Measurements from ENCODE around the gene RPAIN.
A peak's percentile ranks its signal among the peaks of the same experiment; 100 is the strongest.

Gene RPAIN

GRCh38 chr17:5464717-5465507, 44.9 kb downstream of the RPAIN start:
- no peak overlapping the region for H3K27ac ChIP-seq (ENCODE audit: extremely low read depth, low read depth, low read length)

GRCh38 chr17:5466295-5466694, 46.3 kb downstream of the RPAIN start:
- Histone ChIP-seq H3K4me1 (ENCODE audit: control insufficient read depth, insufficient read depth, low read length) (peaks cover 18% of the 10 kb centered on the region), H3K9me3 (ENCODE audit: control insufficient read depth, insufficient read depth, low read depth, low read length) (no peaks in the 10 kb centered on the region), H3K4me3 (ENCODE audit: low read depth, low read length) (no peak overlapping the region), H3K36me3 (ENCODE audit: control insufficient read depth in 2 of 2, insufficient read depth in 1 of 2, low read length in 2 of 2) (peaks cover 25 to 27% of the 10 kb centered on the region in 2 experiments), H3K27ac (ENCODE audit: extremely low read depth, low read depth, low read length) (no peak overlapping the region)
- no peak for TF ChIP-seq ZNF394 (tag by site-specific recombination; IDR thresholded peaks at IDR 0.05; ENCODE audit: borderline replicate concordance)
- CTCF ChIA-PET = interaction anchor here (1.5 kb wide), 1 partner anchor 27 kb away, joined by 8 read pairs; the partner anchor contains the start of gene C1QBP
- POLR2A ChIA-PET = interaction anchor here (0.9 kb wide), 1 partner anchor 20 kb away, joined by 3 read pairs; the partner anchor contains the start of genes DERL2 and MIS12

More at GRCh38 chr17:5464717-5465507, 44.9 kb downstream of the RPAIN start:
- peaks cover 18% of the 10 kb centered on the region for H3K4me1 ChIP-seq (ENCODE audit: control insufficient read depth, insufficient read depth, low read length)
- ChIA-PET POLR2A (interaction anchor here (1.8 kb wide), 1 partner anchor 21 kb away, joined by 5 read pairs; the partner anchor contains the start of genes DERL2 and MIS12), CTCF (interaction anchor here (0.7 to 1.7 kb wide), 2 partner anchors 9 to 25 kb away, joined by 4 to 11 read pairs; partner anchors contain the start of gene C1QBP)
- peaks cover 37 to 41% of the 10 kb centered on the region in 2 experiments for H3K36me3 ChIP-seq (ENCODE audit: control insufficient read depth in 2 of 2, insufficient read depth in 1 of 2, low read length in 2 of 2)
- H3K4me3 ChIP-seq (ENCODE audit: low read depth, low read length) = no peak overlapping the region
- TF ChIP-seq ZNF768 (tag by site-specific recombination; IDR thresholded peaks at IDR 0.05) = no peak
- TF ChIP-seq ZBTB17 (tag by site-specific recombination; IDR thresholded peaks at IDR 0.05) = peak; percentile 44
- TF ChIP-seq ZNF223 (tag by site-specific recombination; IDR thresholded peaks at IDR 0.05) = no peak
- no peak for TF ChIP-seq HOXC10 (CRISPR knock-in tag; IDR thresholded peaks at IDR 0.05)
- TF ChIP-seq EGR2 (tag by site-specific recombination; IDR thresholded peaks at IDR 0.05; ENCODE audit: low read depth) = 0 out of 2 replicates have a peak, but pooled peaks have one; percentile 28
- peak; percentile 62 for TF ChIP-seq ZNF600 (tag by site-specific recombination; IDR thresholded peaks at IDR 0.05)
- TF ChIP-seq ZNF341 (tag by site-specific recombination; IDR thresholded peaks at IDR 0.05; ENCODE audit: low read depth) = no peak
- TF ChIP-seq ZFHX2 (tag by site-specific recombination; conservative IDR thresholded peaks at IDR 0.05) = 0 out of 2 replicates have a peak, but pooled peaks have one; percentile 17
- no peak for TF ChIP-seq ZNF239 (tag by site-specific recombination; IDR thresholded peaks at IDR 0.05)
- TF ChIP-seq ZNF24 (tag by site-specific recombination; IDR thresholded peaks at IDR 0.05) = no peak
- TF ChIP-seq ZNF585B (tag by site-specific recombination; IDR thresholded peaks at IDR 0.05) = no peak
- TF ChIP-seq ZNF391 (tag by site-specific recombination; IDR thresholded peaks at IDR 0.05; ENCODE audit: borderline replicate concordance, low read depth) = no peak
- TF ChIP-seq ZNF426 (tag by site-specific recombination; IDR thresholded peaks at IDR 0.05) = no peak
- no peaks in the 10 kb centered on the region for H3K9me3 ChIP-seq (ENCODE audit: control insufficient read depth, insufficient read depth, low read depth, low read length)

- no peaks in the 10 kb centered on the region for H3K9me3 ChIP-seq (ENCODE audit: control insufficient read depth, insufficient read depth, low read depth, low read length)
- H3K36me3 ChIP-seq (ENCODE audit: control insufficient read depth in 2 of 2, insufficient read depth in 1 of 2, low read length in 2 of 2) = peaks cover 27 to 28% of the 10 kb centered on the region in 2 experiments
- ChIA-PET POLR2A (interaction anchor here (4.9 kb wide), 1 partner anchor 18 kb away, joined by 111 read pairs; the partner anchor contains the start of genes DERL2 and MIS12), CTCF (interaction anchor here (0.6 to 3.3 kb wide), 3 partner anchors 28 to 50 kb away, joined by 3 to 26 read pairs (median 3); partner anchors contain the start of gene C1QBP)
- peaks cover 18% of the 10 kb centered on the region for H3K4me1 ChIP-seq (ENCODE audit: control insufficient read depth, insufficient read depth, low read length)
- no peak overlapping the region; the same call in 1 of the 2 replicates for H3K27ac ChIP-seq (ENCODE audit: extremely low read depth, low read depth, low read length)
- peak overlapping the region; percentile 89 for H3K4me3 ChIP-seq (ENCODE audit: low read depth, low read length)
- no peak for TF ChIP-seq FEZF1 (tag by site-specific recombination; IDR thresholded peaks at IDR 0.05)
- peak; percentile 78 for TF ChIP-seq ZNF600 (tag by site-specific recombination; IDR thresholded peaks at IDR 0.05)
- TF ChIP-seq ZNF76 (tag by site-specific recombination; IDR thresholded peaks at IDR 0.05; ENCODE audit: borderline replicate concordance, low read depth) = peak; percentile 33; the same call in 1 of the 2 replicates
- TF ChIP-seq ZNF561 (tag by site-specific recombination; IDR thresholded peaks at IDR 0.05; ENCODE audit: borderline replicate concordance) = no peak
- TF ChIP-seq ATF2 (tag by site-specific recombination; IDR thresholded peaks at IDR 0.05; ENCODE audit: low read depth) = no peak
- peak; percentile 47; the same call in 1 of the 2 replicates for TF ChIP-seq ZNF335 (tag by site-specific recombination; conservative IDR thresholded peaks at IDR 0.05)
- no peak for TF ChIP-seq ZNF354C (tag by site-specific recombination; IDR thresholded peaks at IDR 0.05; ENCODE audit: borderline replicate concordance, low read depth)
- 0 out of 2 replicates have a peak, but pooled peaks have one; percentile 20 for TF ChIP-seq ZBTB11 (tag by site-specific recombination; conservative IDR thresholded peaks at IDR 0.05; ENCODE audit: low read depth)
- TF ChIP-seq IKZF3 (tag by site-specific recombination; IDR thresholded peaks at IDR 0.05) = peak; percentile 75; the same call in 1 of the 2 replicates
- peak; percentile 8; the same call in 1 of the 2 replicates for TF ChIP-seq ZNF341 (tag by site-specific recombination; IDR thresholded peaks at IDR 0.05; ENCODE audit: low read depth)
- TF ChIP-seq ZNF558 (tag by site-specific recombination; IDR thresholded peaks at IDR 0.05) = no peak
- no peak for TF ChIP-seq ZBTB48 (tag by site-specific recombination; IDR thresholded peaks at IDR 0.05)
- TF ChIP-seq ZBTB20 (tag by site-specific recombination; IDR thresholded peaks at IDR 0.05) = peak; percentile 82
These were observed 47.4 kb downstream of the RPAIN start for GRCh38 chr17:5467416-5467815.

Measured in HEK293 (cell line).